Measurements from ENCODE around the gene LRRC49.
A peak's percentile ranks its signal among the peaks of the same experiment; 100 is the strongest.

The LRRC49 gene

DNA sequence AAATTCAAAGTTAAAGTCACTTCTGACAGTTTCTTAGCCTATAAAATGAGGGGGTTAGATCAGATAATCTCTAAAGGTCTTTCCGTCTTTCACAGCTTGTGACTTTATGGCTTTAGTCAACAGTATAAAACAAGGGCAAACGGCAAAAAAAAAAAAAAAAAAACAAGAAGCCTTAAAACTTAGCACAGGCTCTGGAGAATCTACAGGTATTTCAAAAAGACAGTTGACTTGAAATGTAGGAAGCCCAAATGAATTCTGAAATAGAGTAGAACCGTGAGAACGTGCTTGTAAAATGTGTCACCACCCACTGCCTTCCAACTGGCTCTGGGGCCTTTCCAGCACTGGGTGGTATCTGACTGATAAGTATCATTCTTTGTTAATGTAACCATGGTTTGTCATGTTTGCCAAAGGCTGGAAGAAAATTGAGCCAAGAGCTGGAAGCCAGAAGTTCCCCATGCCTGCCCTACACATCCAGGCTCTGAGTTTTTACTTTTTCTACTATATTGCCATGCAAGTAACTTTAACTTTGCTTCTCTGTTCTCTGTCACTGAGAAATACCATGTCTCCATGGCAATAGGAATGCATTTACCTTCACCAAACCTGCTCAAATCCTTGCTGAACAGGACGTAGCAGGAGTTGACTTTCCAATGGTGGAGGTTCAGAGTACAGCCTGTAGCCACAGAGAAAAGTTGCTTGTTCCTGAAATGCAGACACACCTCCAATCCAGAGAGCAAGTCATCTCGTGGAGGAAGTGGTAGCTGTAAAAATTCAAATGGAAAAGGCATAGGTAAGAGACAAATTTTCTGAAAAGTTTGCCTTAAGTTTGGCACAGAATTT is 186.8 kb downstream of the LRRC49 start:
- H3K36me3 ChIP-seq (ENCODE audit: insufficient read depth, low read length), result no peaks in the 10 kb centered on the region
- H3K27me3 ChIP-seq (ENCODE audit: insufficient read depth, low read length), result no peaks in the 10 kb centered on the region
- H2AFZ ChIP-seq (ENCODE audit: low read length, unreplicated experiment), result no peak overlapping the region
- peak overlapping the region; percentile 58 for H3K27ac ChIP-seq (ENCODE audit: low read depth, low read length)
- H3K4me3 ChIP-seq (ENCODE audit: low read depth, low read length), result no peak overlapping the region
- H3K4me1 ChIP-seq (ENCODE audit: control insufficient read depth, insufficient read depth, low read length, unreplicated experiment), result peaks cover 14% of the 10 kb centered on the region
- H3K79me2 ChIP-seq (ENCODE audit: control insufficient read depth, insufficient read depth, low read length, unreplicated experiment), result no peaks in the 10 kb centered on the region

DNA sequence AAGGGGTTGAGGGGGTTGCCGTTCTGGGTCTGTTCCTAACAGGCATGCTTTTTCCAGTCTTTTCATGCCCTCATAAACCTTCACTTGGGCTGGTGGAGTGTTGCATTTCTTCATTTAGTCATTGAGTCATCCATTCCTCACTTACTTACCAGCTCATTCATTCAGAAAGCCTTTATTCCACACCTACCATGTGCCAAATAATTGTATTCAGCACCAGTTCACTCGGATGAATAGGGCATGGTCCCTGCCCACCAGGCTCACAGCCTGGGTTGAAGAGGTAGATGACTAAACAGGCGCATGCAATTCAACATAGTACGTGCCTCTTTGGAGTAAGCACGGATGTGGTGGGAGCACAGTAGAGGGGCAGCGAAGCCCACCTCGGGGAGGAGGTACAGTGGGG is 187.5 kb downstream of the LRRC49 start:
- peaks cover 14% of the 10 kb centered on the region for H3K4me1 ChIP-seq (ENCODE audit: control insufficient read depth, insufficient read depth, low read length, unreplicated experiment)
- no peak overlapping the region for H2AFZ ChIP-seq (ENCODE audit: low read length, unreplicated experiment)
- peak overlapping the region; percentile 58 for H3K27ac ChIP-seq (ENCODE audit: low read depth, low read length)
- H3K79me2 ChIP-seq (ENCODE audit: control insufficient read depth, insufficient read depth, low read length, unreplicated experiment), result no peaks in the 10 kb centered on the region
- H3K27me3 ChIP-seq (ENCODE audit: insufficient read depth, low read length), result no peaks in the 10 kb centered on the region
- no peak overlapping the region for H3K4me3 ChIP-seq (ENCODE audit: low read depth, low read length)
- H3K36me3 ChIP-seq (ENCODE audit: insufficient read depth, low read length), result no peaks in the 10 kb centered on the region

DNA sequence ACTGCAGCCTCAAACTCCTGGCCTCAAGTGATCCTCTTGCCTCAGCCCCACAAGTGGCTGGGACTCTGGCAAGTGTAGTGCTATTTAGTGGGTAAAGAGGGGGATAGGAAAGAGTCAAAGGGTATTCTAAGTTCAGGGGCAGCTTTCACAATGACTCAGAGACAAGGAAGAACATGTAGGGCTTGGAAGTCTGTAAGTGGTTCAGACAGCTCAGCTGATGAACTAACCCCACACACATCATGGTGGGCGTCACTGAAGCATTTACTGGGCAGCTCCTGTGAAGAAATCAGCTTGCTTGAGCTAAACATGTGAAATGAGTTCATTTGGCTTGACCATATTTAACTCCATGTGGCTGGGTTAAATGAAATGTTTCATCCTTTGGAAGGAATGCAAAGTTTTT is 188.1 kb downstream of the LRRC49 start:
- H3K27ac ChIP-seq (ENCODE audit: low read depth, low read length), result peak overlapping the region; percentile 7
- no peaks in the 10 kb centered on the region for H3K79me2 ChIP-seq (ENCODE audit: control insufficient read depth, insufficient read depth, low read length, unreplicated experiment)
- no peak overlapping the region for H2AFZ ChIP-seq (ENCODE audit: low read length, unreplicated experiment)
- no peaks in the 10 kb centered on the region for H3K36me3 ChIP-seq (ENCODE audit: insufficient read depth, low read length)
- H3K27me3 ChIP-seq (ENCODE audit: insufficient read depth, low read length), result no peaks in the 10 kb centered on the region
- peaks cover 14% of the 10 kb centered on the region for H3K4me1 ChIP-seq (ENCODE audit: control insufficient read depth, insufficient read depth, low read length, unreplicated experiment)
- H3K4me3 ChIP-seq (ENCODE audit: low read depth, low read length), result no peak overlapping the region

DNA sequence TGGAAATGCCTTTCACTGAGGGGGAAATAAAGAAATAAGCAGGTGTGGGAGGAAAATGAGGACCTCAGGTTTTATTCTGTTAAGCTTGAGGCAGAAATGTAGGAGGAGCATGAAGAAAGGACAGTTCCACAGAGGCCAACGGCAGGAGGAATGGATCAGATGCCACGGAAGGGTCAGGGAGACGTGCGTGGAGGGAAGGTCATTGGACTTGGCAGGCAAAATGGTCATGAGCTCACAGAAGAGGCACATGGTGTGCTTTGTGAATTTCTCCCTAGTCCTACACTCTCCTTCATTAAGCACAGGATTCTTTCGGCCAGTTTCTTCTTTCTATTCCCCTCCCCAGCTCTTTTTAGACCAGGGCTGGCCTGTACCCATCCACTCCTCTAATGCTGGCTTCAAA is 190.2 kb downstream of the LRRC49 start:
- Histone ChIP-seq H3K36me3 (ENCODE audit: insufficient read depth, low read length) (no peaks in the 10 kb centered on the region), H3K4me1 (ENCODE audit: control insufficient read depth, insufficient read depth, low read length, unreplicated experiment) (peaks cover 14% of the 10 kb centered on the region), H3K27me3 (ENCODE audit: insufficient read depth, low read length) (no peaks in the 10 kb centered on the region), H3K4me3 (ENCODE audit: low read depth, low read length) (no peak overlapping the region), H2AFZ (ENCODE audit: low read length, unreplicated experiment) (no peak overlapping the region), H3K79me2 (ENCODE audit: control insufficient read depth, insufficient read depth, low read length, unreplicated experiment) (no peaks in the 10 kb centered on the region), H3K27ac (ENCODE audit: low read depth, low read length) (no peak overlapping the region)

DNA sequence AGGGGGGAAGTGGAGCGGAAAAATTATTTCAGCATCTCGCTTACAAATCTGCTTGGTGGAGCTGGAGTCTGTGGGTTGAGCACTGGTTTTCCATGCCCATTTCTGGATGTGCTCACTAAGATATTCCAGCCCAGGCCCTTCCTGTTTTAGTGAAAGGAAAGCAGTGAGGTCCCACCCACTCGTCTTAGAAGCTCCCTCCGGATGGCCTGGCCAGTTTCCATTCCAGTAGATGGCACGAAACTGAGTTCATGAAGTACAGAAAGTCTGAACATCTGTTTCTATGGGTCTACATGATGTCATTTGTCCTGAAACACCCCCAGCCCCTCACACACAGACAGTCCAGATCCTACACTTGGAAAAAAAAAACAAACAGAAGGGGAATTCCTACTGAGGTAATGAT is 190.7 kb downstream of the LRRC49 start:
- Histone ChIP-seq H3K4me3 (ENCODE audit: low read depth, low read length) (no peak overlapping the region), H3K27me3 (ENCODE audit: insufficient read depth, low read length) (no peaks in the 10 kb centered on the region), H2AFZ (ENCODE audit: low read length, unreplicated experiment) (no peak overlapping the region), H3K79me2 (ENCODE audit: control insufficient read depth, insufficient read depth, low read length, unreplicated experiment) (no peaks in the 10 kb centered on the region), H3K4me1 (ENCODE audit: control insufficient read depth, insufficient read depth, low read length, unreplicated experiment) (peaks cover 14% of the 10 kb centered on the region), H3K27ac (ENCODE audit: low read depth, low read length) (no peak overlapping the region), H3K36me3 (ENCODE audit: insufficient read depth, low read length) (no peaks in the 10 kb centered on the region)

DNA sequence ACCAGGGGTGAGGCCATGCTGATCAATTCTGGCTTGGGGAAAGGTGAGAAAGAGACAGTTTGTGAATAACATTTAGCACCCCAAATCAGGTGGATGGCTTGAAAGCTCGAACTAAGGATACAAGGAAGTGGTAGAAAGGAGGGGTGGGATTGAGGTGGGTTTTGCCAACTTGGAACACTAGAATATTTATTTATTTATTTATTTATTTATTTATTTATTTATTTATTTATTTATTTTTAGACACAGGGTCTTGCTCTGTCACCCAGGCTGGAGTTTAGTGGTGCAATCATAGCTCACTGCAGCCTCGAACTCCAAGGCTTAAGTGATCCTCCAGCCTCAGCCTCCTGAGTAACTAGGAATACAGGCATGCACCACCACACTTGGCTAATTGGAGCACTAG is 191.6 kb downstream of the LRRC49 start:
- H3K27me3 ChIP-seq (ENCODE audit: insufficient read depth, low read length), result no peaks in the 10 kb centered on the region
- H3K79me2 ChIP-seq (ENCODE audit: control insufficient read depth, insufficient read depth, low read length, unreplicated experiment), result no peaks in the 10 kb centered on the region

DNA sequence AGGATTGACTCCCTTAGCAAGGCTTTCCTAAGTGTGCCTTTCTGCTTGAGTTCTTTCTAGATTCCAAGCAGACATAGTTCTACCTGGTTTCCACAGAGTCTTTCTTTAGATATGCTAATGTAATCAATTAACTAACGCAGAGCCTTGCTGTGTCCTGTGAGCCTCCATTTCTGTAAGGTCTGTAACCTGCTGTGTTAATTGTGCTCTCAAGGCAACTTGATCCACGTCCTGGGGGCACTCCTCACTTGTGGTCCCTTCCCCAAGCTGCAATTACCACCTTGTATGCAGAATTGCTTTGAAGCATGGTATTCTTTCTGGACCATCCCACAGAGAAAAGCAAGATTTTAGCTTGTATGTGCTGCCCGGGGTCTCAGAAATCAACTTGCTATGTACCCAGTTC is 193.2 kb downstream of the LRRC49 start:
- no peaks in the 10 kb centered on the region for H3K27me3 ChIP-seq (ENCODE audit: insufficient read depth, low read length)
- no peak overlapping the region for H2AFZ ChIP-seq (ENCODE audit: low read length, unreplicated experiment)
- H3K79me2 ChIP-seq (ENCODE audit: control insufficient read depth, insufficient read depth, low read length, unreplicated experiment), result no peaks in the 10 kb centered on the region
- H3K36me3 ChIP-seq (ENCODE audit: insufficient read depth, low read length), result no peaks in the 10 kb centered on the region
- no peaks in the 10 kb centered on the region for H3K4me1 ChIP-seq (ENCODE audit: control insufficient read depth, insufficient read depth, low read length, unreplicated experiment)
- no peak overlapping the region for H3K4me3 ChIP-seq (ENCODE audit: low read depth, low read length)
- H3K27ac ChIP-seq (ENCODE audit: low read depth, low read length), result no peak overlapping the region

More for the DNA sequence above, 191.6 kb downstream of the LRRC49 start:
- H3K4me3 ChIP-seq (ENCODE audit: low read depth, low read length), result no peak overlapping the region
- H3K4me1 ChIP-seq (ENCODE audit: control insufficient read depth, insufficient read depth, low read length, unreplicated experiment), result peaks cover 8% of the 10 kb centered on the region
- H2AFZ ChIP-seq (ENCODE audit: low read length, unreplicated experiment), result no peak overlapping the region
- no peak overlapping the region for H3K27ac ChIP-seq (ENCODE audit: low read depth, low read length)
- no peaks in the 10 kb centered on the region for H3K36me3 ChIP-seq (ENCODE audit: insufficient read depth, low read length)

DNA sequence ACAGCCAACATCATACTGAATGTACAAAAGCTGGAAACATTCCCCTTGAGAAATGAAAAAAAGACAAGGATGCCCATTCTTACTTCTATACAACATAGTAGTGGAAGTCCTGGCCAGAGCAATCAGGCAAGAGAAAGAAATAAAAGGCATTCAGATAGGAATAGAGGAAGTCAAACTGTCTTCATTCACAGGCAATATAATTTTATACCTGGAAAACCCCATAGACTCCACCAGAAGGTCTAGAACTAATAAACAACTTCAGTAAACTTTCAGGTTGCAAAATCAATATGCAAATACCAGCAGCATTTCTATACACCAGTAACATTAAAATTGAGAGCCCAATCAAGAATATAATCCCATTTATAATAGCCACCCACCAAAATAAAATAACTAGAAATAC is 195.5 kb downstream of the LRRC49 start:
- Histone ChIP-seq H3K27ac (ENCODE audit: low read depth, low read length) (no peak overlapping the region), H3K4me3 (ENCODE audit: low read depth, low read length) (no peak overlapping the region), H3K79me2 (ENCODE audit: control insufficient read depth, insufficient read depth, low read length, unreplicated experiment) (no peaks in the 10 kb centered on the region), H3K36me3 (ENCODE audit: insufficient read depth, low read length) (no peaks in the 10 kb centered on the region), H3K27me3 (ENCODE audit: insufficient read depth, low read length) (no peaks in the 10 kb centered on the region), H3K4me1 (ENCODE audit: control insufficient read depth, insufficient read depth, low read length, unreplicated experiment) (peaks cover 3% of the 10 kb centered on the region), H2AFZ (ENCODE audit: low read length, unreplicated experiment) (no peak overlapping the region)

DNA sequence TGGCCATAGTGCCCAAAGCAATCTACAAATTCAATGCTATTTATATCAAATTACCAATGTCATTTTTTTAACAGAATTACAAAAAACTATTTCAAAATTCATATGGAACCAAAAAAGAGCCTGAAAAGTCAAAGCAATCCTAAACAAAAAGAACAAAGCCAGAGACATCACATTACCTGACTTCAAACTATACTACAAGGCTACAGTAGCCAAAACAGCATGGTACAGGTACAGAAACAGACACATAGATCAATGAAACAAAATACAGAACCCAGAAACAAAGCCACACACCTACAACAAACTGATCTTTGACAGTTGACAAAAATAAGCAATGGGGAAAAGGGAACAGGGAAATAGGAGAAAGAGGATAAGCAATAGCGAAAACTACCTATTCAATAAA is 196.1 kb downstream of the LRRC49 start:
- Histone ChIP-seq H3K79me2 (ENCODE audit: control insufficient read depth, insufficient read depth, low read length, unreplicated experiment) (no peaks in the 10 kb centered on the region), H3K4me1 (ENCODE audit: control insufficient read depth, insufficient read depth, low read length, unreplicated experiment) (peaks cover 7% of the 10 kb centered on the region), H2AFZ (ENCODE audit: low read length, unreplicated experiment) (no peak overlapping the region), H3K36me3 (ENCODE audit: insufficient read depth, low read length) (no peaks in the 10 kb centered on the region), H3K27ac (ENCODE audit: low read depth, low read length) (no peak overlapping the region), H3K27me3 (ENCODE audit: insufficient read depth, low read length) (no peaks in the 10 kb centered on the region), H3K4me3 (ENCODE audit: low read depth, low read length) (no peak overlapping the region)

DNA sequence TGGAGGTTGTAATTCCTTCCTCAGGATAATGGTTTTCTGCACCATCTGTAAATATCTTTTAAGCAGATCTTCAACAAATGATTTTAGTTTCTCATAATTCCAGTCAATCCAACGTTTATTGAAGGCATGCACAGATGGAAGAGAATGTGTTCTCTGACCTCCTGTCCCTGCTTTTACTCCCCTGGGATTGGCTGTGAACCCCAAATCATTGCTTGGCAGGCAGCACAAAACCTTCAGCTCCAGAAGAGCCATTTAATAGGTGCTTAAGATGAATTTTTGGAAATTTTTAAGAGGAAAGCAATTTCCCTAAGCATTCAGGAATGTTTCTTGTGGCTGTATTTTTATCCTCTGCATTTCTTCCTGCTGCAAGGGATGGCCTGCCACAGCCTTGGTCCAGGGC is 197.2 kb downstream of the LRRC49 start:
- Histone ChIP-seq H3K27me3 (ENCODE audit: insufficient read depth, low read length) (no peaks in the 10 kb centered on the region), H3K36me3 (ENCODE audit: insufficient read depth, low read length) (no peaks in the 10 kb centered on the region), H3K79me2 (ENCODE audit: control insufficient read depth, insufficient read depth, low read length, unreplicated experiment) (no peaks in the 10 kb centered on the region), H2AFZ (ENCODE audit: low read length, unreplicated experiment) (no peak overlapping the region), H3K27ac (ENCODE audit: low read depth, low read length) (no peak overlapping the region), H3K4me1 (ENCODE audit: control insufficient read depth, insufficient read depth, low read length, unreplicated experiment) (peaks cover 12% of the 10 kb centered on the region), H3K4me3 (ENCODE audit: low read depth, low read length) (no peak overlapping the region)

DNA sequence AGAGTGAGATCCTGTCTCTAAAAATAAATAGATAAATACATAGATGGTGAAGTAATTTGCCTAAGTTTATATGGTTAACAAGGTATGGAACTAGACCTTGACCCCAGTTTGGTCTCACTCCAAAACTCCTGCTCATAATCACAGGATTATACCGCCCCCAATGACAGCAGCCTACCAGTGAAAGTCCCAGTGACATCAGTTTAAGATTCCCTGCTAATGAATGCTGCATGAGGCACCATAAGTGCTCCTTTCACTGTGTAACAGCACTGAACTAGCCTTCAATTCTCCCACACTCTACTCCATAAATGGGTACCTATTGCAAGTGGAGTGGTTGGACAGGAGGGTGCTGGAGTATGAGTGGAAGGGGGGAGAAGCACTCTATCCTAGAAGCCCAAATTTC is 199.0 kb downstream of the LRRC49 start:
- H3K4me1 ChIP-seq (ENCODE audit: control insufficient read depth, insufficient read depth, low read length, unreplicated experiment), result peaks cover 14% of the 10 kb centered on the region
- no peak overlapping the region for H2AFZ ChIP-seq (ENCODE audit: low read length, unreplicated experiment)
- H3K27ac ChIP-seq (ENCODE audit: low read depth, low read length), result no peak overlapping the region
- H3K4me3 ChIP-seq (ENCODE audit: low read depth, low read length), result no peak overlapping the region
- no peaks in the 10 kb centered on the region for H3K36me3 ChIP-seq (ENCODE audit: insufficient read depth, low read length)
- no peaks in the 10 kb centered on the region for H3K27me3 ChIP-seq (ENCODE audit: insufficient read depth, low read length)
- no peaks in the 10 kb centered on the region for H3K79me2 ChIP-seq (ENCODE audit: control insufficient read depth, insufficient read depth, low read length, unreplicated experiment)

All from ACC112 (cell line).